WTC11 (cell line): ENCODE results near the gene ANO2. TPM values are rescaled to one million over a fixed set of nuclear protein-coding genes. Genes with fewer than 3 reads are reported as not detected.

ENCODE experiments used
- ATAC-seq: fragments of 200-7000 bp; cut with Tn5 transposase; 2 replicates; pipeline ENCODE4 v1.10.0; 2021; ENCODE audit warnings: mild to moderate bottlenecking, moderate library complexity
- CTCF ChIA-PET: fragments of 300-600 bp; sonication (Branson Sonifier 250); formaldehyde crosslinking; loops from one replicate; lab custom pipeline; 2021; ENCODE audit warnings: antibody characterized with exemption; lab: Charles Lee
- POLR2A ChIA-PET: fragments of 350-600 bp; sonication (Branson Sonifier 250); formaldehyde crosslinking; loops from one replicate; lab custom pipeline; 2021; ENCODE audit warnings: antibody characterized with exemption; lab: Charles Lee
- DNase-seq: peaks from one replicate; pipeline ENCODE4 v3.0.0; 2021; ENCODE audit warnings: low spot score
- H3K27ac Mint-ChIP-seq: 2 replicates; pipeline ENCODE4 v1.8.0; 2021; ENCODE audit warnings: mixed read lengths
- H3K27me3 Mint-ChIP-seq: 2 replicates; pipeline ENCODE4 v1.8.0; 2021; ENCODE audit warnings: low read depth, mild to moderate bottlenecking, moderate library complexity, mixed read lengths
- H3K36me3 Mint-ChIP-seq: 2 replicates; pipeline ENCODE4 v1.8.0; 2021; ENCODE audit warnings: mixed read lengths
- H3K4me1 Mint-ChIP-seq: 2 replicates; pipeline ENCODE4 v1.8.0; 2022; ENCODE audit warnings: mixed read lengths
- H3K4me3 Mint-ChIP-seq: 2 replicates; pipeline ENCODE4 v1.8.0; 2021; ENCODE audit warnings: mild to moderate bottlenecking, moderate library complexity, mixed read lengths
- H3K9me3 Mint-ChIP-seq: 2 replicates; pipeline ENCODE4 v1.8.0; 2021; ENCODE audit warnings: mixed read lengths
- ATF2 ChIP-seq: sonication (generic); formaldehyde crosslinking; IDR thresholded peaks from 2 replicates; pipeline ENCODE4 v1.8.1; 2022; ENCODE audit warnings: low read depth, missing genetic modification reagents, borderline replicate concordance
- CTCF ChIP-seq: fragments of 200-600 bp; IDR thresholded peaks from 2 replicates; pipeline ENCODE4 v1.8.0; 2022; ENCODE audit warnings: antibody characterized with exemption
- ETV6 ChIP-seq: sonication (generic); formaldehyde crosslinking; IDR thresholded peaks from 2 replicates; pipeline ENCODE4 v1.8.1; 2022; ENCODE audit warnings: mild to moderate bottlenecking, missing genetic modification reagents
- FOXJ3 ChIP-seq: sonication (generic); formaldehyde crosslinking; IDR thresholded peaks from 2 replicates; pipeline ENCODE4 v1.9.0; 2021; ENCODE audit warnings: missing genetic modification reagents, mild to moderate bottlenecking, borderline replicate concordance
- FOXP1 ChIP-seq: sonication (generic); formaldehyde crosslinking; IDR thresholded peaks from 2 replicates; pipeline ENCODE4 v1.8.0; 2022; ENCODE audit warnings: missing genetic modification reagents, mild to moderate bottlenecking, moderate library complexity, borderline replicate concordance
- GABPB1 ChIP-seq: sonication (generic); formaldehyde crosslinking; IDR thresholded peaks from 2 replicates; pipeline ENCODE4 v1.8.1; 2023; ENCODE audit warnings: mild to moderate bottlenecking, missing genetic modification reagents
- GRHL2 ChIP-seq: fragments of 250-450 bp; sonication (Bioruptor Pico); IDR thresholded peaks from 2 replicates; pipeline ENCODE4 v1.8.0; 2022; ENCODE audit warnings: mild to moderate bottlenecking, moderate library complexity; ENCODE audit not compliant: insufficient replicate concordance, severe bottlenecking
- GTF2I ChIP-seq: fragments of 250-450 bp; sonication (Bioruptor Pico); conservative IDR thresholded peaks from 2 replicates; pipeline ENCODE4 v1.4.0; 2021; ENCODE audit warnings: mild to moderate bottlenecking
- NFATC4 ChIP-seq: fragments of 250-450 bp; sonication (Bioruptor Pico); IDR thresholded peaks from 2 replicates; pipeline ENCODE4 v1.9.0; 2021; ENCODE audit warnings: mild to moderate bottlenecking
- NFYB ChIP-seq: sonication (generic); formaldehyde crosslinking; conservative IDR thresholded peaks from 2 replicates; pipeline ENCODE4 v1.8.0; 2022; ENCODE audit warnings: low read depth, missing genetic modification reagents
- SP1 ChIP-seq: sonication (generic); formaldehyde crosslinking; conservative IDR thresholded peaks from 2 replicates; pipeline ENCODE4 v1.8.1; 2022; ENCODE audit warnings: missing genetic modification reagents
- ZNF138 ChIP-seq: sonication (generic); formaldehyde crosslinking; conservative IDR thresholded peaks from 2 replicates; pipeline ENCODE4 v1.8.1; 2022; ENCODE audit warnings: mild to moderate bottlenecking, moderate library complexity, missing genetic modification reagents
- ZNF396 ChIP-seq: fragments of 250-450 bp; sonication (Bioruptor Pico); IDR thresholded peaks from 2 replicates; pipeline ENCODE4 v1.8.0; 2021; ENCODE audit warnings: mild to moderate bottlenecking, moderate library complexity, borderline replicate concordance
- ZNF425 ChIP-seq: fragments of 250-450 bp; sonication (Bioruptor Pico); conservative IDR thresholded peaks from 2 replicates; pipeline ENCODE4 v1.9.0; 2021; ENCODE audit warnings: mild to moderate bottlenecking
- total RNA-seq: library from RNA; stranded (reverse); gene quantifications from 3 replicates; pipeline ENCODE4 v1.2.3, GENCODE V29; 2021
- TF ChIP-seq, protein P1 (sequence below): sonication (generic); formaldehyde crosslinking; IDR thresholded peaks from 2 replicates; pipeline ENCODE4 v1.8.1; 2022; ENCODE audit warnings: mild to moderate bottlenecking, missing genetic modification reagents, moderate library complexity, borderline replicate concordance
- TF ChIP-seq, protein P2 (sequence below): sonication (generic); formaldehyde crosslinking; IDR thresholded peaks from 2 replicates; pipeline ENCODE4 v1.8.1; 2023; ENCODE audit warnings: mild to moderate bottlenecking, missing genetic modification reagents
- TF ChIP-seq, protein P3 (sequence below): sonication (generic); formaldehyde crosslinking; IDR thresholded peaks from 2 replicates; pipeline ENCODE4 v1.8.1; 2023; ENCODE audit warnings: mild to moderate bottlenecking, missing genetic modification reagents, moderate library complexity
- TF ChIP-seq, protein P4 (sequence below): sonication (generic); formaldehyde crosslinking; IDR thresholded peaks from 2 replicates; pipeline ENCODE4 v1.8.1; 2022; ENCODE audit warnings: mild to moderate bottlenecking, moderate library complexity, missing genetic modification reagents

Gene ANO2
- total RNA-seq, 1 experiment from 2014 or later = 2.8 TPM

- TF ChIP-seq, protein P1, sequence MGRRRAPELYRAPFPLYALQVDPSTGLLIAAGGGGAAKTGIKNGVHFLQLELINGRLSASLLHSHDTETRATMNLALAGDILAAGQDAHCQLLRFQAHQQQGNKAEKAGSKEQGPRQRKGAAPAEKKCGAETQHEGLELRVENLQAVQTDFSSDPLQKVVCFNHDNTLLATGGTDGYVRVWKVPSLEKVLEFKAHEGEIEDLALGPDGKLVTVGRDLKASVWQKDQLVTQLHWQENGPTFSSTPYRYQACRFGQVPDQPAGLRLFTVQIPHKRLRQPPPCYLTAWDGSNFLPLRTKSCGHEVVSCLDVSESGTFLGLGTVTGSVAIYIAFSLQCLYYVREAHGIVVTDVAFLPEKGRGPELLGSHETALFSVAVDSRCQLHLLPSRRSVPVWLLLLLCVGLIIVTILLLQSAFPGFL (CRISPR knock-in tag) = no peak
- TF ChIP-seq ZNF425 (CRISPR knock-in tag) (no peak), SP1 (no peak), ETV6 (CRISPR knock-in tag) (no peak), GRHL2 (CRISPR knock-in tag) (no peak), CTCF (no peak), NFATC4 (CRISPR knock-in tag) (no peak)
- TF ChIP-seq, protein P2, sequence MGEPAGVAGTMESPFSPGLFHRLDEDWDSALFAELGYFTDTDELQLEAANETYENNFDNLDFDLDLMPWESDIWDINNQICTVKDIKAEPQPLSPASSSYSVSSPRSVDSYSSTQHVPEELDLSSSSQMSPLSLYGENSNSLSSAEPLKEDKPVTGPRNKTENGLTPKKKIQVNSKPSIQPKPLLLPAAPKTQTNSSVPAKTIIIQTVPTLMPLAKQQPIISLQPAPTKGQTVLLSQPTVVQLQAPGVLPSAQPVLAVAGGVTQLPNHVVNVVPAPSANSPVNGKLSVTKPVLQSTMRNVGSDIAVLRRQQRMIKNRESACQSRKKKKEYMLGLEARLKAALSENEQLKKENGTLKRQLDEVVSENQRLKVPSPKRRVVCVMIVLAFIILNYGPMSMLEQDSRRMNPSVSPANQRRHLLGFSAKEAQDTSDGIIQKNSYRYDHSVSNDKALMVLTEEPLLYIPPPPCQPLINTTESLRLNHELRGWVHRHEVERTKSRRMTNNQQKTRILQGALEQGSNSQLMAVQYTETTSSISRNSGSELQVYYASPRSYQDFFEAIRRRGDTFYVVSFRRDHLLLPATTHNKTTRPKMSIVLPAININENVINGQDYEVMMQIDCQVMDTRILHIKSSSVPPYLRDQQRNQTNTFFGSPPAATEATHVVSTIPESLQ (CRISPR knock-in tag) = no peak
These were observed 329.3 kb downstream of the ANO2 start (continued) for GRCh38 chr12:5615760-5616159.

- TF ChIP-seq ZNF425 (CRISPR knock-in tag) (no peak), FOXJ3 (CRISPR knock-in tag) (no peak), NFYB (no peak), ZNF396 (no peak), ATF2 (CRISPR knock-in tag) (no peak), CTCF (no peak), SP1 (no peak), ZNF138 (CRISPR knock-in tag) (no peak), GABPB1 (CRISPR knock-in tag) (no peak), GTF2I (no peak), FOXP1 (CRISPR knock-in tag) (no peak)
- TF ChIP-seq, protein P3, sequence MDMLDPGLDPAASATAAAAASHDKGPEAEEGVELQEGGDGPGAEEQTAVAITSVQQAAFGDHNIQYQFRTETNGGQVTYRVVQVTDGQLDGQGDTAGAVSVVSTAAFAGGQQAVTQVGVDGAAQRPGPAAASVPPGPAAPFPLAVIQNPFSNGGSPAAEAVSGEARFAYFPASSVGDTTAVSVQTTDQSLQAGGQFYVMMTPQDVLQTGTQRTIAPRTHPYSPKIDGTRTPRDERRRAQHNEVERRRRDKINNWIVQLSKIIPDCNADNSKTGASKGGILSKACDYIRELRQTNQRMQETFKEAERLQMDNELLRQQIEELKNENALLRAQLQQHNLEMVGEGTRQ (CRISPR knock-in tag) = no peak
- TF ChIP-seq, protein P4, sequence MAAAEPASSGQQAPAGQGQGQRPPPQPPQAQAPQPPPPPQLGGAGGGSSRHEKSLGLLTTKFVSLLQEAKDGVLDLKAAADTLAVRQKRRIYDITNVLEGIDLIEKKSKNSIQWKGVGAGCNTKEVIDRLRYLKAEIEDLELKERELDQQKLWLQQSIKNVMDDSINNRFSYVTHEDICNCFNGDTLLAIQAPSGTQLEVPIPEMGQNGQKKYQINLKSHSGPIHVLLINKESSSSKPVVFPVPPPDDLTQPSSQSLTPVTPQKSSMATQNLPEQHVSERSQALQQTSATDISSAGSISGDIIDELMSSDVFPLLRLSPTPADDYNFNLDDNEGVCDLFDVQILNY = no peak
- Mint-ChIP-seq H3K27me3 (no peaks in the 10 kb centered on the region), H3K4me1 (0 out of 2 replicates have a peak, but pooled peaks cover 1% of the 10 kb centered on the region), H3K36me3 (no peaks in the 10 kb centered on the region), H3K27ac (no peak overlapping the region), H3K4me3 (no peak overlapping the region), H3K9me3 (no peaks in the 10 kb centered on the region)
- POLR2A ChIA-PET = no interaction called here
- no peak for DNase-seq
- no peak for ATAC-seq
- CTCF ChIA-PET = no interaction called here
These were observed 330.8 kb downstream of the ANO2 start for GRCh38 chr12:5614256-5614655.
